Activated CD4-positive, alpha-beta memory T cell treated with anti-CD3 and anti-CD28 coated beads, Interleukin-2, amount 10 ng/mL, durations not matched to agents 7 days and 5 days (primary cell): ENCODE measurements around the gene ZNF521. TPM values are rescaled to one million over a fixed set of nuclear protein-coding genes. Genes with fewer than 3 reads are reported as not detected.

ENCODE experiments used
- CTCF ChIA-PET: fragments of 350-600 bp; sonication (Branson Sonifier 250); formaldehyde crosslinking; loops from one replicate; lab custom pipeline; 2021; ENCODE audit warnings: antibody characterized with exemption, inconsistent platforms; lab: Charles Lee
- POLR2A ChIA-PET: fragments of 350-600 bp; sonication (Branson Sonifier 250); formaldehyde crosslinking; loops from one replicate; lab custom pipeline; 2021; ENCODE audit warnings: antibody characterized with exemption; lab: Charles Lee
- DNase-seq: peaks from one replicate; pipeline ENCODE4 v3.0.0-alpha.2; 2020
- H3K27ac Mint-ChIP-seq: one replicate; pipeline ENCODE4 v1.8.0; 2021; ENCODE audit warnings: mild to moderate bottlenecking, mixed read lengths
- H3K27me3 Mint-ChIP-seq: one replicate; pipeline ENCODE4 v1.8.0; 2021; ENCODE audit warnings: mixed read lengths
- H3K36me3 Mint-ChIP-seq: one replicate; pipeline ENCODE4 v1.8.0; 2021; ENCODE audit warnings: low read depth, mixed read lengths
- H3K4me1 Mint-ChIP-seq: one replicate; pipeline ENCODE4 v1.8.0; 2021; ENCODE audit warnings: mixed read lengths
- H3K4me3 Mint-ChIP-seq: one replicate; pipeline ENCODE4 v1.8.0; 2021; ENCODE audit warnings: mild to moderate bottlenecking, mixed read lengths
- H3K9me3 Mint-ChIP-seq: one replicate; pipeline ENCODE4 v1.8.0; 2021; ENCODE audit warnings: mixed read lengths
- total RNA-seq, 2 experiments: library from RNA; stranded (reverse); gene quantifications; one replicate each; pipeline ENCODE4 v1.2.3, GENCODE V29; 2021

Gene ZNF521
- total RNA-seq, 2 experiments from 2014 or later: not detected

GRCh38 chr18:25298853-25299274, 53.1 kb downstream of the ZNF521 start:
- Mint-ChIP-seq H3K4me1 (no peaks in the 10 kb centered on the region), H3K36me3 (no peaks in the 10 kb centered on the region), H3K4me3 (no peak overlapping the region), H3K27me3 (no peaks in the 10 kb centered on the region), H3K27ac (no peak overlapping the region), H3K9me3 (no peaks in the 10 kb centered on the region)
- DNase-seq: no peak
- ChIA-PET POLR2A (no interaction called here), CTCF (no interaction called here)

GRCh38 chr18:25295624-25296138, 56.3 kb downstream of the ZNF521 start:
- Mint-ChIP-seq H3K36me3 (no peaks in the 10 kb centered on the region), H3K9me3 (no peaks in the 10 kb centered on the region), H3K27ac (no peak overlapping the region), H3K4me1 (no peaks in the 10 kb centered on the region), H3K27me3 (no peaks in the 10 kb centered on the region), H3K4me3 (no peak overlapping the region)
- POLR2A ChIA-PET: no interaction called here
- no peak for DNase-seq
- CTCF ChIA-PET: no interaction called here

GRCh38 chr18:25291150-25291549, 60.8 kb downstream of the ZNF521 start:
- no peak overlapping the region for H3K27ac Mint-ChIP-seq
- H3K27me3 Mint-ChIP-seq: no peaks in the 10 kb centered on the region
- POLR2A ChIA-PET: no interaction called here
- no peaks in the 10 kb centered on the region for H3K4me1 Mint-ChIP-seq
- H3K4me3 Mint-ChIP-seq: no peak overlapping the region
- H3K9me3 Mint-ChIP-seq: no peaks in the 10 kb centered on the region
- DNase-seq: no peak
- no peaks in the 10 kb centered on the region for H3K36me3 Mint-ChIP-seq
- CTCF ChIA-PET: no interaction called here

- Mint-ChIP-seq H3K9me3 (no peaks in the 10 kb centered on the region), H3K36me3 (no peaks in the 10 kb centered on the region), H3K27ac (no peak overlapping the region), H3K27me3 (no peaks in the 10 kb centered on the region), H3K4me3 (no peak overlapping the region), H3K4me1 (no peaks in the 10 kb centered on the region)
- ChIA-PET CTCF (no interaction called here), POLR2A (no interaction called here)
- DNase-seq: no peak
These were observed 62.9 kb downstream of the ZNF521 start for GRCh38 chr18:25289001-25289631.

GRCh38 chr18:25288340-25288938, 63.5 kb downstream of the ZNF521 start:
- H3K27me3 Mint-ChIP-seq: no peaks in the 10 kb centered on the region
- no peak for DNase-seq
- H3K4me3 Mint-ChIP-seq: no peak overlapping the region
- no peaks in the 10 kb centered on the region for H3K9me3 Mint-ChIP-seq
- H3K36me3 Mint-ChIP-seq: no peaks in the 10 kb centered on the region
- no peaks in the 10 kb centered on the region for H3K4me1 Mint-ChIP-seq
- POLR2A ChIA-PET: no interaction called here
- CTCF ChIA-PET: no interaction called here
- H3K27ac Mint-ChIP-seq: no peak overlapping the region

- no peaks in the 10 kb centered on the region for H3K9me3 Mint-ChIP-seq
- H3K27ac Mint-ChIP-seq: no peak overlapping the region
- no peak overlapping the region for H3K4me3 Mint-ChIP-seq
- CTCF ChIA-PET: no interaction called here
- H3K27me3 Mint-ChIP-seq: peaks cover 1% of the 10 kb centered on the region
- no peaks in the 10 kb centered on the region for H3K4me1 Mint-ChIP-seq
- no peak for DNase-seq
- no peaks in the 10 kb centered on the region for H3K36me3 Mint-ChIP-seq
- POLR2A ChIA-PET: no interaction called here
These were observed 64.9 kb downstream of the ZNF521 start for GRCh38 chr18:25287106-25287505.

- no peaks in the 10 kb centered on the region for H3K36me3 Mint-ChIP-seq
- no peaks in the 10 kb centered on the region for H3K9me3 Mint-ChIP-seq
- CTCF ChIA-PET: no interaction called here
- no peak overlapping the region for H3K27ac Mint-ChIP-seq
- no peak for DNase-seq
- peaks cover 4% of the 10 kb centered on the region for H3K27me3 Mint-ChIP-seq
- POLR2A ChIA-PET: no interaction called here
- no peaks in the 10 kb centered on the region for H3K4me1 Mint-ChIP-seq
- H3K4me3 Mint-ChIP-seq: no peak overlapping the region
These were observed 67.0 kb downstream of the ZNF521 start for GRCh38 chr18:25284861-25285550.

GRCh38 chr18:25284281-25284680, 67.7 kb downstream of the ZNF521 start:
- DNase-seq: no peak
- Mint-ChIP-seq H3K9me3 (no peaks in the 10 kb centered on the region), H3K36me3 (no peaks in the 10 kb centered on the region), H3K27me3 (peaks cover 4% of the 10 kb centered on the region), H3K4me1 (no peaks in the 10 kb centered on the region), H3K4me3 (no peak overlapping the region), H3K27ac (no peak overlapping the region)
- ChIA-PET POLR2A (no interaction called here), CTCF (no interaction called here)

- Mint-ChIP-seq H3K36me3 (no peaks in the 10 kb centered on the region), H3K4me1 (no peaks in the 10 kb centered on the region), H3K9me3 (no peaks in the 10 kb centered on the region), H3K4me3 (no peak overlapping the region), H3K27ac (no peak overlapping the region), H3K27me3 (peaks cover 4% of the 10 kb centered on the region)
- ChIA-PET POLR2A (no interaction called here), CTCF (no interaction called here)
- DNase-seq: no peak
These were observed 68.2 kb downstream of the ZNF521 start for GRCh38 chr18:25283781-25284180.

GRCh38 chr18:25282896-25283703, 68.9 kb downstream of the ZNF521 start:
- POLR2A ChIA-PET: no interaction called here
- Mint-ChIP-seq H3K4me1 (no peaks in the 10 kb centered on the region), H3K36me3 (no peaks in the 10 kb centered on the region), H3K27ac (no peak overlapping the region), H3K9me3 (no peaks in the 10 kb centered on the region), H3K27me3 (peaks cover 4% of the 10 kb centered on the region), H3K4me3 (no peak overlapping the region)
- CTCF ChIA-PET: no interaction called here
- no peak for DNase-seq

GRCh38 chr18:25282282-25282681, 69.7 kb downstream of the ZNF521 start:
- Mint-ChIP-seq H3K4me3 (no peak overlapping the region), H3K27ac (no peak overlapping the region), H3K27me3 (peaks cover 4% of the 10 kb centered on the region), H3K9me3 (no peaks in the 10 kb centered on the region), H3K4me1 (no peaks in the 10 kb centered on the region), H3K36me3 (no peaks in the 10 kb centered on the region)
- POLR2A ChIA-PET: no interaction called here
- no peak for DNase-seq
- CTCF ChIA-PET: no interaction called here

- H3K4me3 Mint-ChIP-seq: no peak overlapping the region
- no peaks in the 10 kb centered on the region for H3K36me3 Mint-ChIP-seq
- no peak overlapping the region for H3K27ac Mint-ChIP-seq
- H3K27me3 Mint-ChIP-seq: peaks cover 4% of the 10 kb centered on the region
- DNase-seq: no peak
- POLR2A ChIA-PET: no interaction called here
- H3K4me1 Mint-ChIP-seq: no peaks in the 10 kb centered on the region
- CTCF ChIA-PET: no interaction called here
- H3K9me3 Mint-ChIP-seq: no peaks in the 10 kb centered on the region
These were observed 70.4 kb downstream of the ZNF521 start for GRCh38 chr18:25281556-25281955.

GRCh38 chr18:25279961-25280360, 72.0 kb downstream of the ZNF521 start:
- no peak overlapping the region for H3K27ac Mint-ChIP-seq
- POLR2A ChIA-PET: no interaction called here
- CTCF ChIA-PET: no interaction called here
- H3K4me3 Mint-ChIP-seq: no peak overlapping the region
- no peak for DNase-seq
- peaks cover 4% of the 10 kb centered on the region for H3K27me3 Mint-ChIP-seq
- H3K36me3 Mint-ChIP-seq: no peaks in the 10 kb centered on the region
- H3K9me3 Mint-ChIP-seq: no peaks in the 10 kb centered on the region
- no peaks in the 10 kb centered on the region for H3K4me1 Mint-ChIP-seq
